Upper lobe of right lung (tissue), 1 donor: Measurements from ENCODE around the gene TRIP13. TPM values are rescaled to one million over a fixed set of nuclear protein-coding genes. Genes with fewer than 3 reads are reported as not detected.

Experiments
- ATAC-seq: fragments of 200-7000 bp; cut with Tn5 transposase; one replicate; pipeline ENCODE4 v1.9.1; 2020; ENCODE audit warnings: mild to moderate bottlenecking, moderate library complexity
- DNase-seq: peaks from one replicate; pipeline ENCODE4 v3.0.0-alpha.2; 2020
- H3K27ac ChIP-seq: fragments of 200-600 bp; one replicate; pipeline ENCODE4 v1.8.0; 2022
- H3K27me3 ChIP-seq: fragments of 200-600 bp; one replicate; pipeline ENCODE4 v1.8.0; 2022; ENCODE audit warnings: mild to moderate bottlenecking
- H3K36me3 ChIP-seq: fragments of 200-600 bp; one replicate; pipeline ENCODE4 v1.8.0; 2022
- H3K4me1 ChIP-seq: fragments of 200-600 bp; one replicate; pipeline ENCODE4 v1.8.0; 2022
- H3K4me3 ChIP-seq: fragments of 200-600 bp; one replicate; pipeline ENCODE4 v1.8.0; 2022; ENCODE audit warnings: mild to moderate bottlenecking
- H3K9me3 ChIP-seq: fragments of 200-600 bp; one replicate; pipeline ENCODE4 v1.8.0; 2022
- intact Hi-C: fragments of 100-400 bp; cut with DNase I; formaldehyde crosslinking; loops from one replicate; pipeline ENCODE4 v1.11.0; 2022
- total RNA-seq: library from RNA; stranded (reverse); fragmentation: NEBNext Ultra II Directional; extraction: Animal tissue kit (Norgen Biotek cat#: 25700); gene quantifications from one replicate; pipeline ENCODE4 v1.2.1, GENCODE V29; 2021
- TF ChIP-seq, protein P1 (sequence below): fragments of 200-600 bp; IDR thresholded peaks from one replicate; pipeline ENCODE4 v1.8.0; 2022; ENCODE audit warnings: antibody characterized with exemption
- donor health status: DM: no; HTN: yes; CAD: no; lungs with severe emphysema.

TRIP13 gene
- total RNA-seq, 1 donor from 2014 or later, result 0.81 TPM

DNA sequence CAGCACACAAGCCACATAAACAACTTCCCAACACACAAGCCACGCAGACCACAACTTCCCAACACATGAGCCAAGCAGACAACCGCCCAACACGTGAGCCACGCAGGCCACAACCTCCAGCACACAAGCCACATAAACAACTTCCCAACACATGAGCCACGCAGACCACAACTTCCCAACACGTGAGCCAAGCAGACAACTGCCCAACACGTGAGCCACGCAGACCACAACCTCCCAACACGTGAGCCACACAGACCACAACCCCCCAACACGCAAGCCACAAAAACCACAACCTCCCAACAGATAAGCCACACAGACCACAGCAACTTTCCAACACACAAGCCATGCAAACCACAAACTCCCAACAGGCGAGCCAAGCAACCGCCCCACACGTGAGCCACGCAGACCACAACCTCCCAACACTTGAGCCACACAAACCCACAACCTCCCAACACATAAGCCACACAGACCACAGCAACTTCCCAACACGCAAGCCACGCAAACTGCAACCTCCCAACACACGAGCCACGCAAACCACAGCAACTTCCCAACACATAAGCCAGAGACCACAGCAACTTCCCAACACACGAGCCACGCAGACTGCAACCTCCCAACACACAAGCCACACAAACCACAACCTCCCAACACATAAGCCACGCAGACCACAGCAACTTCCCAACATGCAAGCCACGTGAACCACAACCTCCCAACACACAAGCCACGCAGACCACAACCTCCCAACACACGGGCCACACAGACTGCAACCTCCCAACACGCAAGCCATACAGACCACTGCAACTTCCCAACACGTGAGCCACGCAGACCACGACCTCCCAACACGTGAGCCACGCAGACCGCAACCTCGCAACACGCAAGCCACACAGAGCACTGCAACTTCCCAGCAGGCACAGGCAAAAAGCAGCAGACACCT, 10.2 kb upstream of the TRIP13 start:
- H3K36me3 ChIP-seq, result peaks cover 73% of the 10 kb centered on the region
- DNase-seq (no peak), ATAC-seq (no peak)
- no peaks in the 10 kb centered on the region for H3K9me3 ChIP-seq
- H3K4me3 ChIP-seq, result no peak overlapping the region
- TF ChIP-seq, protein P1, sequence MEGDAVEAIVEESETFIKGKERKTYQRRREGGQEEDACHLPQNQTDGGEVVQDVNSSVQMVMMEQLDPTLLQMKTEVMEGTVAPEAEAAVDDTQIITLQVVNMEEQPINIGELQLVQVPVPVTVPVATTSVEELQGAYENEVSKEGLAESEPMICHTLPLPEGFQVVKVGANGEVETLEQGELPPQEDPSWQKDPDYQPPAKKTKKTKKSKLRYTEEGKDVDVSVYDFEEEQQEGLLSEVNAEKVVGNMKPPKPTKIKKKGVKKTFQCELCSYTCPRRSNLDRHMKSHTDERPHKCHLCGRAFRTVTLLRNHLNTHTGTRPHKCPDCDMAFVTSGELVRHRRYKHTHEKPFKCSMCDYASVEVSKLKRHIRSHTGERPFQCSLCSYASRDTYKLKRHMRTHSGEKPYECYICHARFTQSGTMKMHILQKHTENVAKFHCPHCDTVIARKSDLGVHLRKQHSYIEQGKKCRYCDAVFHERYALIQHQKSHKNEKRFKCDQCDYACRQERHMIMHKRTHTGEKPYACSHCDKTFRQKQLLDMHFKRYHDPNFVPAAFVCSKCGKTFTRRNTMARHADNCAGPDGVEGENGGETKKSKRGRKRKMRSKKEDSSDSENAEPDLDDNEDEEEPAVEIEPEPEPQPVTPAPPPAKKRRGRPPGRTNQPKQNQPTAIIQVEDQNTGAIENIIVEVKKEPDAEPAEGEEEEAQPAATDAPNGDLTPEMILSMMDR, result no peak
- intact Hi-C loops, result no loop called here
- no peak overlapping the region for H3K27ac ChIP-seq
- no peaks in the 10 kb centered on the region for H3K4me1 ChIP-seq
- no peaks in the 10 kb centered on the region for H3K27me3 ChIP-seq

DNA sequence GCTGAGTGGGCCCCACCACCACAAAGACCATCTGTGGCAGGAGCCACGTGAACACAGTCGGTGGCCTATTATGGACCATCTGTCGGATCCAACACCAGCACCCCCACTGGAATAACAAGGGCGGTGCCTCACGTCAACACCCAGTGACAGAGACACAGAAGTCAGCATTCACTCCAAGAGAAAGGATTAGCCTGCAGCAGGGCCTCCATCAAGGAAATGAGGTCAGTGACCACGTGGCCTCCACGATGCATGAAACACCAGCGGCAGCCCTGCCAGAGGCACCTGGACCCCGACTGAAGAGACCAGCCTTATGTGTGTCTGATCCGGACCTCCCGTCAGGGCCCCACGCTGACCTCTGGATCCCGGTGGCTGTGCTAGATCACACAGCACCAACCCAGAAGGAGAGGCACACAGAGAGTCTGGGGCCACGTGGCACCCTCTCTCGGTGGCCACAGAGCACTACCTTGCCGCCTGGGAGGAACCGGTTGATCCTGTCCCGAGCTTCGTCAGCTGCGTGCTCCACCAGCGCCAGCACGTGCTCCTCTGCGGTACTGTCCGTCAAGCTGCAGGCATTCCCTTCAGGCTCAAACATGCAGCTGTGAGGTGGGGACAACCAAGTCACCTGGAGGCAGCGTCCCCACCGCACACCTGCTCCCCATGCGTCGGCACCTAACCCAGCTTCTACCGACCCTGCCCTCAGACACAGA, 9.1 kb upstream of the TRIP13 start:
- H3K36me3 ChIP-seq, result peaks cover 75% of the 10 kb centered on the region
- H3K4me1 ChIP-seq, result no peaks in the 10 kb centered on the region
- TF ChIP-seq, protein P1, result no peak
- H3K9me3 ChIP-seq, result no peaks in the 10 kb centered on the region
- DNase-seq (no peak), ATAC-seq (no peak)
- H3K27me3 ChIP-seq, result no peaks in the 10 kb centered on the region
- intact Hi-C loops, result no loop called here
- H3K27ac ChIP-seq, result no peak overlapping the region
- H3K4me3 ChIP-seq, result no peak overlapping the region

DNA sequence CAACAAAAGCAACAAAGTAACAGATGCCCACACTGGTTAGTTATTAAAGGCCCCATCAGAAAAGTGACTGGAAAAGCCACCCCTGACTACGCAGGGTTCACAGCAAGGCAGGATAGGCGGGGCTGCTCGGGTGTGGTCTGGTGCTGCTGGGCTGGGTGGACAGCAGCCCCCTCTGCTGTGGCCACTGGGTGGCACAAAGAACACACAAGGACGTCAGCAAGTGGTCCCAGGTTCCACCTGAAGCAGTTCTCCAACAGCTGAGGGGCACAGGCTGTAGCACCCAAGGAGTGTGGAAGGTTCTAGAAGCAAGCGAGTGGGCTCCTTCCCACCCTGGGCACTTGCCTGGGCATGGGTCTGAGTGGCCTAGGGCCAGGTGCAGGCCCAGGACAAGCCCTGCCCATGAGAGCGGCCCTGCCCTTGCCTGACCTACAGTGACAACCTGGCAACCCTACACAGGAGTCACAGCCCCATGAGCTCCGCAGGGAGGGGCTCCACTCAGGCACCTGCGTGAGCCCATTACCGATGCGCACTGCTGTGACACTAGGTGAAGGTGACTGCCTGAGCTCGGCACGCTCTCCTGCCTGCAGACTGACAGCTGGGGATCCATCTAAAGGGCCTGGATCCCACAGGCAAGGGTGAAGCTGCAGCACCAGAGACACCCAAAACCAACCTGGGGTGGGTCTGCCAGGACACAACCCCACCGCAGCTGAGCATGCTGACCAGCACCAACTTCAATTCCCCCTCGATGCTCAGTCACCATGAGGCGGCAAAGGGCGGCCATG, 8.1 kb upstream of the TRIP13 start:
- Histone ChIP-seq H3K27ac (no peak overlapping the region), H3K4me3 (no peak overlapping the region), H3K4me1 (no peaks in the 10 kb centered on the region), H3K36me3 (peaks cover 84% of the 10 kb centered on the region), H3K9me3 (no peaks in the 10 kb centered on the region), H3K27me3 (no peaks in the 10 kb centered on the region)
- no peak for DNase-seq
- ATAC-seq, result no peak
- TF ChIP-seq, protein P1, result no peak
- intact Hi-C loops, result no loop called here

DNA sequence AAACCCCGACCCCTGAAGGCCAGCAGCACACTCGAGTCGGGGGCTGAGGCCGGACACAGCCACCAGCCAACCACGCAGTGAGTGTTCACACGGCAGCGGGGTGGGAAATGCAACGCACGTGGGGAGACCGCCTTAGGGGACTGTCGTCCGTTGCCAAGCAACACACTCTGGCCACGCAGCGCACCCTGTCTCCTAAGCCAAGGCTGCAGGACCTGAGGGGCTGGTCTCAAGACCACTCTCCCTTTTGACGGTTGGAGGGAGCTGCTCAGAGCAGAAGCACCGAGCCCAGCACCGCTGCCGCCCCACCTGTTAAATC, 7.6 kb upstream of the TRIP13 start:
- Histone ChIP-seq H3K4me3 (no peak overlapping the region), H3K4me1 (no peaks in the 10 kb centered on the region), H3K27me3 (no peaks in the 10 kb centered on the region), H3K27ac (no peak overlapping the region), H3K9me3 (no peaks in the 10 kb centered on the region), H3K36me3 (peaks cover 90% of the 10 kb centered on the region)
- TF ChIP-seq, protein P1, result no peak
- ATAC-seq (no peak), DNase-seq (no peak)
- intact Hi-C loops, result no loop called here

DNA sequence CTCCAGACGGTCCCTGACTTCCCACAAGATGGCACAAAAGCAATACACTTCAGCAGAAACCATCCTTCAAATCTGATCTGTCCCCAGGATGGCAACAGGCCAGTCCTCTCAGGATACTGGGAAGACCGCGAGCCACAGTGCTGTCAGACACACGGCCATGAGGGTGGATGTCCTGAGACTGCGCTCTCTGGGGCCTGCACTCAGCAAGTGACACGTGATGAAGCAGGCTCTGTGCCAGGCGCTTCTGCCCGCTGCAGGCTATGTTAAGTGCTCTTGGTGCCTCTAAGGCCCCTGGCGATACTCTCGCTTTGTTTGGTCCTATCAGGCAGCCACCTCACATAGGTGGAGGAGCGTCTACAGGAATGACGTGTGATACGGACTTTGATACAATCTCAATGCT, 7.2 kb upstream of the TRIP13 start:
- no peaks in the 10 kb centered on the region for H3K27me3 ChIP-seq
- H3K27ac ChIP-seq, result no peak overlapping the region
- H3K36me3 ChIP-seq, result peaks cover 92% of the 10 kb centered on the region
- peak; percentile 44 for ATAC-seq
- no peaks in the 10 kb centered on the region for H3K4me1 ChIP-seq
- intact Hi-C loops, result no loop called here
- no peak for DNase-seq
- no peak overlapping the region for H3K4me3 ChIP-seq
- TF ChIP-seq, protein P1, result no peak
- H3K9me3 ChIP-seq, result no peaks in the 10 kb centered on the region
